ENCODE results near the gene TBX1. TPM values are rescaled to one million over a fixed set of nuclear protein-coding genes. Genes with fewer than 3 reads are reported as not detected.
A peak's percentile ranks its signal among the peaks of the same experiment; 100 is the strongest.

Gene TBX1
- total RNA-seq, 1 experiment from 2014 or later, result 3.9 TPM

DNA sequence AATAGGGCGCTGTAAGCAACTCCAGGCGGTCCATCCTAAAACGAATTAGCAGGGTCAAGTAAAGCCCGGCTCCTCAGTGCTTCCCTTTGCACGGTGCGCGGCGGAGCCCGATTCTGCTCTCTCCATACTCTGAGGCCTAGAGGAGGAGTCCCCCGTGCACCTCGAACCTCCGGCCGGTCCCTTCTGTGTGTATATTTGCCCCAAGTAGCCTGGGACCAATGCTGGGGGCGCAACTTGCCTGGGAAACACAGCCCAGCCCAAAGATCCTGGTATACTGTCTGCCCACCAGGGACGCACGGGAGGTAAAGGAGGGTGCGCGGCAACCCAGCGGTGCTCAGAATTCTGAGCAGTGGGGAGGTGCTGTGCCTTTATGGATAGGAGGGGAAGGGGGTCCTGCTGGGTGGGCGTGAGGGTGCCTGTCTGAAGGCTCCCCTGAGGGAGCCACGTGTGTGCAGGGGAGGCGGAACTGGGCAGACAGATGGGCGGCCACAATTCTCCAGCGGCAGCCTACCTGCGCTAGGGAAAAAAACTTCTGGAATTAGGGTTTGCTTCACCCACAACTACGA, 4.8 kb upstream of the TBX1 start:
- Histone ChIP-seq H3K4me2 (ENCODE audit: low read length) (peak overlapping the region; percentile 68), H3K4me1 (ENCODE audit: control insufficient read depth in 1 of 2, insufficient read depth in 2 of 2, low read length in 2 of 2) (peaks cover 4 to 16% of the 10 kb centered on the region in 2 experiments; a peak in 3 of 4 replicates), H3K9ac (ENCODE audit: low read length) (no peak overlapping the region), H3K4me3 (replicated peaks in 1 of 2; ENCODE audit: low read depth in 1 of 2, low read length in 2 of 2) (peak overlapping the region; percentile 32 to 53; a peak in 3 of 4 replicates), H3K9me3 (ENCODE audit: control insufficient read depth in 1 of 2, insufficient read depth in 1 of 2, low read depth in 1 of 2, low read length in 2 of 2) (no peaks in the 10 kb centered on the region), H3K79me2 (ENCODE audit: insufficient read depth, low read length) (no peaks in the 10 kb centered on the region), H4K20me1 (ENCODE audit: insufficient read depth) (no peaks in the 10 kb centered on the region), H2AFZ (ENCODE audit: low read depth, low read length, poor library complexity, severe bottlenecking) (no peak overlapping the region), H3K27me3 (ENCODE audit: insufficient read depth, low read length) (no peaks in the 10 kb centered on the region), H3K9me2 (ENCODE audit: insufficient read depth) (no peaks in the 10 kb centered on the region), H3K36me3 (ENCODE audit: control insufficient read depth in 1 of 2, insufficient read depth in 2 of 2, low read length in 2 of 2) (no peaks in the 10 kb centered on the region), H3K27ac (ENCODE audit: low read depth, low read length) (no peak overlapping the region; the same call in 1 of the 2 replicates)
- POLR2A ChIA-PET, result interaction anchor here (1.0 kb wide), 1 partner anchor 9 kb away, joined by 4 read pairs; no protein-coding TSS in a partner anchor
- TF ChIP-seq JUND (IDR thresholded peaks at IDR 0.05) (no peak), ZFX (IDR thresholded peaks at IDR 0.05) (no peak), CBX3 (IDR thresholded peaks at IDR 0.05; ENCODE audit: low read depth) (no peak), EZH2phosphoT487 (IDR thresholded peaks at IDR 0.05; ENCODE audit: borderline replicate concordance) (no peak), YY1 (IDR thresholded peaks at IDR 0.05; ENCODE audit: extremely low read depth, insufficient replicate concordance, low read depth, low read length) (no peak), EZH2 (IDR thresholded peaks at IDR 0.05) (no peak)
- TF ChIP-seq, protein P1, sequence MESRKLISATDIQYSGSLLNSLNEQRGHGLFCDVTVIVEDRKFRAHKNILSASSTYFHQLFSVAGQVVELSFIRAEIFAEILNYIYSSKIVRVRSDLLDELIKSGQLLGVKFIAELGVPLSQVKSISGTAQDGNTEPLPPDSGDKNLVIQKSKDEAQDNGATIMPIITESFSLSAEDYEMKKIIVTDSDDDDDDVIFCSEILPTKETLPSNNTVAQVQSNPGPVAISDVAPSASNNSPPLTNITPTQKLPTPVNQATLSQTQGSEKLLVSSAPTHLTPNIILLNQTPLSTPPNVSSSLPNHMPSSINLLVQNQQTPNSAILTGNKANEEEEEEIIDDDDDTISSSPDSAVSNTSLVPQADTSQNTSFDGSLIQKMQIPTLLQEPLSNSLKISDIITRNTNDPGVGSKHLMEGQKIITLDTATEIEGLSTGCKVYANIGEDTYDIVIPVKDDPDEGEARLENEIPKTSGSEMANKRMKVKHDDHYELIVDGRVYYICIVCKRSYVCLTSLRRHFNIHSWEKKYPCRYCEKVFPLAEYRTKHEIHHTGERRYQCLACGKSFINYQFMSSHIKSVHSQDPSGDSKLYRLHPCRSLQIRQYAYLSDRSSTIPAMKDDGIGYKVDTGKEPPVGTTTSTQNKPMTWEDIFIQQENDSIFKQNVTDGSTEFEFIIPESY (IDR thresholded peaks at IDR 0.05; ENCODE audit: extremely low read depth, insufficient replicate concordance, low read length), result no peak
- BruUV-seq (replicated peaks), result no TSS peak
- CTCF ChIA-PET, result interaction anchor here (0.8 to 3.1 kb wide), 12 partner anchors 9 to 459 kb away, joined by 3 to 28 read pairs (median 4); no protein-coding TSS in a partner anchor
- no peak for ATAC-seq
- intact Hi-C loops (cut with micrococcal nuclease), result loop anchor here (1.0 to 2.0 kb wide), 2 partner anchors 25 to 154 kb away; no protein-coding TSS in a partner anchor
- no peak for DNase-seq (ENCODE audit: low read depth, low spot score)
- RAD21 ChIA-PET (ENCODE audit: low non-redundant PET in 1 of 2, low total read pairs in 2 of 2, uncharacterized antibody in 2 of 2, unreplicated experiment in 2 of 2), result interaction anchor here (0.8 to 1.8 kb wide), 4 partner anchors 25 to 154 kb away, joined by 3 to 14 read pairs (median 5); no protein-coding TSS in a partner anchor

Data from HCT116 (cell line).